GM06990 (cell line): Measurements from ENCODE around the gene OTOS.

Experiments
- DNase-seq: peaks from one replicate; pipeline ENCODE4 v3.0.0-alpha.2; 2011; ENCODE audit not compliant: insufficient read length; ENCODE audit errors: extremely low read depth
- H3K27me3 ChIP-seq: replicated peaks from 2 replicates; pipeline ENCODE4 v1.6.0; 2011; ENCODE audit warnings: low read length; ENCODE audit not compliant: control insufficient read depth, insufficient read depth
- H3K36me3 ChIP-seq: 2 replicates; pipeline ENCODE4 v1.5.1; 2011; ENCODE audit warnings: low read length; ENCODE audit not compliant: control insufficient read depth, insufficient read depth
- H3K4me3 ChIP-seq: replicated peaks from 2 replicates; pipeline ENCODE4 v1.5.1; 2011; ENCODE audit warnings: low read depth, mild to moderate bottlenecking, control low read depth, low read length
- TF ChIP-seq, protein P1 (sequence below): IDR thresholded peaks from 2 replicates; pipeline ENCODE4 v1.5.1; 2011; ENCODE audit warnings: low read length, control low read depth, mild to moderate bottlenecking, inconsistent platforms; ENCODE audit not compliant: insufficient read depth, poor library complexity, severe bottlenecking

OTOS gene

GRCh38 chr2:240095556-240096523, 44.6 kb downstream of the OTOS start:
- H3K4me3 ChIP-seq: no peak overlapping the region

GRCh38 chr2:240089306-240089705, 51.2 kb downstream of the OTOS start:
- TF ChIP-seq, protein P1, sequence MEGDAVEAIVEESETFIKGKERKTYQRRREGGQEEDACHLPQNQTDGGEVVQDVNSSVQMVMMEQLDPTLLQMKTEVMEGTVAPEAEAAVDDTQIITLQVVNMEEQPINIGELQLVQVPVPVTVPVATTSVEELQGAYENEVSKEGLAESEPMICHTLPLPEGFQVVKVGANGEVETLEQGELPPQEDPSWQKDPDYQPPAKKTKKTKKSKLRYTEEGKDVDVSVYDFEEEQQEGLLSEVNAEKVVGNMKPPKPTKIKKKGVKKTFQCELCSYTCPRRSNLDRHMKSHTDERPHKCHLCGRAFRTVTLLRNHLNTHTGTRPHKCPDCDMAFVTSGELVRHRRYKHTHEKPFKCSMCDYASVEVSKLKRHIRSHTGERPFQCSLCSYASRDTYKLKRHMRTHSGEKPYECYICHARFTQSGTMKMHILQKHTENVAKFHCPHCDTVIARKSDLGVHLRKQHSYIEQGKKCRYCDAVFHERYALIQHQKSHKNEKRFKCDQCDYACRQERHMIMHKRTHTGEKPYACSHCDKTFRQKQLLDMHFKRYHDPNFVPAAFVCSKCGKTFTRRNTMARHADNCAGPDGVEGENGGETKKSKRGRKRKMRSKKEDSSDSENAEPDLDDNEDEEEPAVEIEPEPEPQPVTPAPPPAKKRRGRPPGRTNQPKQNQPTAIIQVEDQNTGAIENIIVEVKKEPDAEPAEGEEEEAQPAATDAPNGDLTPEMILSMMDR: no peak
- Histone ChIP-seq H3K4me3 (no peak overlapping the region), H3K27me3 (no peaks in the 10 kb centered on the region), H3K36me3 (no peaks in the 10 kb centered on the region)
- no peak for DNase-seq

More at GRCh38 chr2:240095556-240096523, 44.6 kb downstream of the OTOS start:
- H3K27me3 ChIP-seq: no peaks in the 10 kb centered on the region; the same call in 1 of the 2 replicates
- DNase-seq: no peak
- TF ChIP-seq, protein P1: no peak
- H3K36me3 ChIP-seq: no peaks in the 10 kb centered on the region
